Heart left ventricle (tissue), 16 donors: Measurements from ENCODE around the gene RLN2. TPM values are rescaled to one million over a fixed set of nuclear protein-coding genes. Genes with fewer than 3 reads are reported as not detected.
"Not testable (repeated sequence)": the region's sequence is repeated elsewhere in the genome, so short reads cannot be mapped to it uniquely, and the experiment has no call there.

Experiments
- ATAC-seq, 4 donors: fragments of 200-7000 bp; cut with Tn5 transposase; one replicate each; pipeline ENCODE4 v1.9.1; 2020 to 2022; ENCODE audit warnings: moderate library complexity in 4 of 4, mild to moderate bottlenecking in 3 of 4, moderate number of reproducible peaks in 1 of 4
- DNase-seq, 5 donors: peaks; one replicate each; pipeline ENCODE4 v3.0.0-alpha.2; 2020
- H3K27ac ChIP-seq, 12 donors: fragments of 200-600 bp; sonication (generic) in 4 of 12; one replicate each; pipeline versions ENCODE4 v1.5.0 to v1.8.0; 2016 to 2022; ENCODE audit warnings: mild to moderate bottlenecking in 2 of 12
- H3K27me3 ChIP-seq, 9 donors: fragments of 200-600 bp; sonication (generic) in 2 of 9; one replicate each; pipeline versions ENCODE4 v1.5.1 to v1.8.0; 2016 to 2022; ENCODE audit warnings: mild to moderate bottlenecking in 3 of 9
- H3K36me3 ChIP-seq, 9 donors: fragments of 200-600 bp; sonication (generic) in 2 of 9; one replicate each; pipeline versions ENCODE4 v1.5.0 to v1.8.0; 2018 to 2022; ENCODE audit warnings: mild to moderate bottlenecking in 2 of 9
- H3K4me1 ChIP-seq, 12 donors: fragments of 200-600 bp; sonication (generic) in 4 of 12; one replicate each; pipeline versions ENCODE4 v1.5.0 to v1.8.0; 2016 to 2022; ENCODE audit warnings: mild to moderate bottlenecking in 3 of 12
- H3K4me3 ChIP-seq, 12 donors: fragments of 200-600 bp; sonication (generic) in 4 of 12; one replicate each; pipeline versions ENCODE4 v1.5.0 to v1.8.0; 2017 to 2022; ENCODE audit warnings: mild to moderate bottlenecking in 9 of 12, moderate library complexity in 4 of 12
- H3K9me3 ChIP-seq, 12 donors: fragments of 200-600 bp; sonication (generic) in 4 of 12; one replicate each; pipeline versions ENCODE4 v1.5.0 to v1.8.0; 2016 to 2022; ENCODE audit warnings: mild to moderate bottlenecking in 1 of 12
- POLR2A ChIP-seq, 2 donors: fragments of 450-650 bp; IDR thresholded peaks; one replicate each; pipeline ENCODE4 v1.6.1; 2017; ENCODE audit warnings: antibody characterized with exemption in 2 of 2, mild to moderate bottlenecking in 2 of 2, moderate library complexity in 2 of 2
- WGBS, 4 donors: extraction: QIAGEN DNeasy Blood & Tissue Kit in 2 of 4; methylation state at CpG; one replicate each; pipeline versions ENCODE4 v1.1.5 to v1.1.7; 2013 to 2018; 5-methylcytosine and 5-hydroxymethylcytosine counted together
- intact Hi-C, 10 donors: fragments of 100-400 bp; cut with DNase I; formaldehyde crosslinking; loops; one replicate each; pipeline versions ENCODE4 v1.11.1 to v1.14.2; 2022
- polyA plus RNA-seq, 2 donors: library from polyadenylated mRNA; stranded (reverse); fragments of 200-250 nt; gene quantifications; one replicate each; pipeline ENCODE4 v1.2.3, GENCODE V29; 2013
- total RNA-seq, 9 donors: library from RNA; depleted of rRNA in 2 of 9; stranded (reverse); fragments of >200 nt in 2 of 9; fragmentation: NEBNext Ultra II Directional in 3 of 9; extraction: Animal tissue kit (Norgen Biotek cat#: 25700) in 3 of 9; gene quantifications; one replicate each; pipeline versions ENCODE4 v1.1.0 to v1.2.4, GENCODE V29; 2016 to 2023
- TF ChIP-seq, protein P1 (sequence below), 12 donors: fragments of 200-600 bp; sonication (generic) in 4 of 12; IDR thresholded peaks; one replicate each; pipeline versions ENCODE4 v1.5.0 to v1.8.0; 2018 to 2022; ENCODE audit warnings: antibody characterized with exemption in 12 of 12, mild to moderate bottlenecking in 5 of 12
- donor health status: ischemic (EF 13 %, LVEDD 7.1; RV severe dilation, severe dysfunction).
- donor health status: healthy with polysubstance abuse.
- donor health status: DM: no; HTN: yes; CAD: no.
- donor health status: DM: no; HTN: no; CAD: no.
- donor health status: ischemic (EF 25% LVEDD 6.9; RV normal size, moderate dysfunction).
- donor health status: ischemic (EF 25% LVEDD 5.7; RV mildly dilated, moderate dysfunction).
- donor health status: healthy.
- donor health status: DM: yes; HTN: yes; CAD: no.
- donor health status: ischemic (EF 35%, LVEDD 5.7; RV mildly dilated, moderate dysfunction).
- donor health status: nonischemic (EF 11% LVEDD 7.7; RV severe dilation, severe dysfunction).
- donor health status: DM: yes; HTN: yes; CAD: no.
- donor health status: PGD.
- donor health status: ischemic (EF 29% LVEDD 5.4; RV normal size, mild dysfunction).
- donor health status: nonischemic (EF 23%, LVEDD 6.1; RV moderate dilation, normal function).

The RLN2 gene
- total and polyA plus RNA-seq, 11 donors = 0.45 to 1.7 (median 0.53) TPM; not detected in 7

DNA sequence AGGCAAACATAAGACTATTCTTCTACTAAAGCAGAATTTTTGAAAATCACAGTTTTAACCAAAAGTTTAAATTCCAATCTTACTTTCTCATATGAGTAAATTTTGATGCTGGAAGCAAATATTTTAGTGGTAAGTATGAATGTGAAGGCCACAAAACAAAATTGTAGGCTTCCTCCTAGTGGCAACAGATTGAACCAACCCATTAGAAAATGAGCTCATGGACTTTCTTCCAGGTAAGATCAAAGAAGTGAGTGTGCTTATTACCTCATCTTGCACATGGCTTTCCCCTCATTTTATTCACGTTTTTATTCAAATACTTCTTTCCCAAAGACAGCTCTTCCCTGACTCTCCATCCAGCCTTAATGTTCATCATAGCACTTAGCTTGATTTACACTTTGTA is 16.5 kb upstream of the RLN2 start:
- Histone ChIP-seq H3K4me1 (no peaks in the 10 kb centered on the region), H3K4me3 (no peak overlapping the region), H3K9me3 (peaks cover 0 to 14% (median under 1%) of the 10 kb centered on the region in 12 donors), H3K27ac (no peak overlapping the region), H3K36me3 (no peaks in the 10 kb centered on the region), H3K27me3 (peaks cover 0 to 5% (median 0%) of the 10 kb centered on the region in 9 donors)
- TF ChIP-seq POLR2A (IDR thresholded peaks at IDR 0.05) = no peak
- TF ChIP-seq, protein P1, sequence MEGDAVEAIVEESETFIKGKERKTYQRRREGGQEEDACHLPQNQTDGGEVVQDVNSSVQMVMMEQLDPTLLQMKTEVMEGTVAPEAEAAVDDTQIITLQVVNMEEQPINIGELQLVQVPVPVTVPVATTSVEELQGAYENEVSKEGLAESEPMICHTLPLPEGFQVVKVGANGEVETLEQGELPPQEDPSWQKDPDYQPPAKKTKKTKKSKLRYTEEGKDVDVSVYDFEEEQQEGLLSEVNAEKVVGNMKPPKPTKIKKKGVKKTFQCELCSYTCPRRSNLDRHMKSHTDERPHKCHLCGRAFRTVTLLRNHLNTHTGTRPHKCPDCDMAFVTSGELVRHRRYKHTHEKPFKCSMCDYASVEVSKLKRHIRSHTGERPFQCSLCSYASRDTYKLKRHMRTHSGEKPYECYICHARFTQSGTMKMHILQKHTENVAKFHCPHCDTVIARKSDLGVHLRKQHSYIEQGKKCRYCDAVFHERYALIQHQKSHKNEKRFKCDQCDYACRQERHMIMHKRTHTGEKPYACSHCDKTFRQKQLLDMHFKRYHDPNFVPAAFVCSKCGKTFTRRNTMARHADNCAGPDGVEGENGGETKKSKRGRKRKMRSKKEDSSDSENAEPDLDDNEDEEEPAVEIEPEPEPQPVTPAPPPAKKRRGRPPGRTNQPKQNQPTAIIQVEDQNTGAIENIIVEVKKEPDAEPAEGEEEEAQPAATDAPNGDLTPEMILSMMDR (IDR thresholded peaks at IDR 0.05) = no peak
- ATAC-seq (no peak), DNase-seq (no peak)
- intact Hi-C loops = no loop called here
- 14 to 40% (median 24%) methylated on average over 1 of the region's 1 CpG for WGBS, 4 donors

DNA sequence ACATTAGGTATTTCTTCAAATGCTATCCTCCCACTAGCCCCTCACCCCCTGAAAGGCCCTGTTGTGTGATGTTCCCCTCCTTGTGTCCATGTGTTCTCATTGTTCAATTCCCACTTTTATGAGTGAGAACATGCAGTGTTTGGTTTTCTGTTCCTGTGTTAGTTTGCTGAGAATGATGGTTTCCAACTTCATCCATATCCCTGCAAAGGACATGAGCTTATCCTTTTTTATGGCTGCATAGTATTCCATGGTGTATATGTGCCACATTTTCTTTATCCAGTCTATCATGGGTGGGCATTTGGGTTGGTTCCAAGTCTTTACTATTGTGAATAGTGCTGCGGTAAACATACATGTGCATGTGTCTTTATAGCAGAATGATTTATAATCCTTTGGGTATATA is 11.9 kb upstream of the RLN2 start:
- H3K27ac ChIP-seq, DNase-seq, intact Hi-C loops, H3K4me3 ChIP-seq, ATAC-seq, H3K4me1 ChIP-seq, H3K36me3 ChIP-seq, H3K27me3 ChIP-seq: not testable (repeated sequence)
- H3K9me3 ChIP-seq = peaks cover 0 to 36% (median 12%) of the 10 kb centered on the region in 12 donors
- 98 to 100% (median 100%) methylated on average over 1 of the region's 1 CpG for WGBS, 4 donors

DNA sequence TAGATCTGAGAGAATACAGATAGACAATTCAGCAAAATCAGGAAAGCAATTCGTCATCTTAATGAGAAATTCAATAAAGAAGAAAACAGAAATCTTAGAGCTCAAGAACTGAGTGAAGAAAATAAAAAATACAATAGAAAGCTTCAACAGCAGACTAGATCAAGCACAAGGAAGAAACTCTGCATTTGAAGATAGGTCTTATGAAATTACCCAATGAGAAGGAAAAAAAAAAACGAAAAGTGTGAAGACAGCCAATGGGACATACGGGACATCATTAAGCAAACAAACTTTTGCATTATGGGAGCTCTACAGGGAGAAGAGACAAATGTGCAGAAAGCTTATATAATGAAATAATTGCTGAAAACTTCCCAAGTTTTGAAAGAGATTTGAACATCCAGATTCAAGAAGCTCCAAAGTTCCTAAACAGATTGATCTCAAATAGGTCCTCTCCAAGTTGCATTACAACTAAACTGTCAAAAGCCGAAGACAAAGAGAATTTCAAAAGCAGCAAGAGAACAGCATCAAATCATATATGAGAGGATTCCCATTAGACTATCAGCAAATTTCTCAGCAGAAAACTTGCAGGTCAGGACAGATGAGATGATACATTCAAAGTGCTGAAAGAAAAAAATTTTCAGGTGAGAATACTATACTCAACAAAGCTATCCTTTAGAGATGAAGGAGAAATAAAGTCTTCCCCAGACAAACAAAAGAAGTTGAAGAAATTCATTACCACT is 10.8 kb upstream of the RLN2 start:
- ATAC-seq (no peak), DNase-seq (no peak)
- peaks cover 0 to 36% (median 12%) of the 10 kb centered on the region in 12 donors for H3K9me3 ChIP-seq
- 52 to 62% (median 59%) methylated on average over 4 of the region's 4 CpGs for WGBS, 4 donors
- H3K27me3 ChIP-seq = no peaks in the 10 kb centered on the region
- intact Hi-C loops = no loop called here
- TF ChIP-seq, protein P1 (IDR thresholded peaks at IDR 0.05) = no peak
- no peak for TF ChIP-seq POLR2A (IDR thresholded peaks at IDR 0.05)
- H3K4me1 ChIP-seq = no peaks in the 10 kb centered on the region
- no peak overlapping the region for H3K27ac ChIP-seq
- no peaks in the 10 kb centered on the region for H3K36me3 ChIP-seq
- H3K4me3 ChIP-seq = no peak overlapping the region

DNA sequence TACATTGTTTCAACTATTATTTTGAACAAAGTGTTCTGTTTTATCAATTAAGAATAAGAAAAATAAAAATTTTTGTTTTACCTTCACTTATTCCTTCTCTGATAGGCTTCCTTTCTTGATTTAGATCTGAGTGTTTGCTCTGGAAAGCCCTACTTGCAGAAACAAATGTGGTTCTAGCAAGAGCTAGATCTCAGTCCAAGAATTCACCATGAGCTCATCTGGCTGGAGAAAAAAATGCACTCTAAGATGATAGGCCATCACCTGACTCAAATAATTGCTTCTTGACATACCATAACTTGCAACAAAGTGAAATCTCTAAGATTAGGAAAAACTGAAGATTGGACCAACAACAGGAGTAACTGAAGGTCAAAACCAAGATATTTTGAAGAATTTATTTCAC is 6.3 kb upstream of the RLN2 start:
- TF ChIP-seq, protein P1 (IDR thresholded peaks at IDR 0.05) = no peak
- TF ChIP-seq POLR2A (IDR thresholded peaks at IDR 0.05) = no peak
- Histone ChIP-seq H3K27me3 (peaks cover 0 to 3% (median 0%) of the 10 kb centered on the region in 9 donors), H3K4me1 (no peaks in the 10 kb centered on the region), H3K4me3 (no peak overlapping the region), H3K9me3 (peaks cover 0 to 20% (median 10%) of the 10 kb centered on the region in 12 donors), H3K27ac (no peak overlapping the region), H3K36me3 (no peaks in the 10 kb centered on the region)
- DNase-seq (no peak), ATAC-seq (no peak)
- intact Hi-C loops = no loop called here

DNA sequence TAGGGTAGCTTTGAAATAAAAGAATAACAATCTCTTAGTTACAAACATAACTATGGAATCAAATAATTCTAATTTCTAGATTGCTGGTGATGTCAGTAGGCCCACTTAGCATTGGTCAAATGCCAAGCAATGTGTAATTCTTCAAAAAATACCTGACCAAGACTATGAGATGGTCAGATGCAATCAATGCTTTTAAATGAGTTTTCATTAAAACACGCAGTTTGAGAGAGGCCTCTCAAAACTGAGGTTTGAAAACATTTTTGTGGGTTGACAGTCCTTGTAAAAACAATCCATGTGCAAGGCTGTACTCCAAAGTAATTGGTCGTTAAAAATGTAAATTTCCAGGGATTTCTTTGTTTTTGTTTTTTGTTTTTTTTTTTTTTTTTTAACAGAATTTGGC is 1.2 kb upstream of the RLN2 start:
- WGBS, 4 donors = 75 to 85% (median 76%) methylated on average over 2 of the region's 2 CpGs
- no peak for DNase-seq
- Histone ChIP-seq H3K4me3 (no peak overlapping the region), H3K27ac (no peak overlapping the region), H3K27me3 (peaks cover 0 to 3% (median 0%) of the 10 kb centered on the region in 9 donors), H3K9me3 (no peaks in the 10 kb centered on the region), H3K4me1 (peaks cover 0 to 3% (median 0%) of the 10 kb centered on the region in 12 donors), H3K36me3 (no peaks in the 10 kb centered on the region)
- ATAC-seq = no peak
- intact Hi-C loops = no loop called here
- no peak for TF ChIP-seq POLR2A (IDR thresholded peaks at IDR 0.05)
- TF ChIP-seq, protein P1 (IDR thresholded peaks at IDR 0.05) = no peak
